Measurements from ENCODE around the gene MLH1.

MLH1 gene

GRCh38 chr3:37096288-37096687, 103.0 kb downstream of the MLH1 start:
- DNase-seq, result peak; percentile 80

GRCh38 chr3:37096975-37097374, 103.7 kb downstream of the MLH1 start:
- peak; percentile 30 for DNase-seq

- peak; percentile 22 for DNase-seq
Observed at GRCh38 chr3:37097776-37098175, 104.5 kb downstream of the MLH1 start.

GRCh38 chr3:37098884-37099283, 105.6 kb downstream of the MLH1 start:
- no peak for DNase-seq

- DNase-seq, result no peak
Observed at GRCh38 chr3:37099469-37099868, 106.2 kb downstream of the MLH1 start.

GRCh38 chr3:37100411-37100810, 107.1 kb downstream of the MLH1 start:
- no peak for DNase-seq

Measured in fibroblast of skin of scalp (primary cell).